ENCODE data around the gene TRAF4.
"Not testable (repeated sequence)": the region's sequence is repeated elsewhere in the genome, so short reads cannot be mapped to it uniquely, and the experiment has no call there.

Gene TRAF4

DNA sequence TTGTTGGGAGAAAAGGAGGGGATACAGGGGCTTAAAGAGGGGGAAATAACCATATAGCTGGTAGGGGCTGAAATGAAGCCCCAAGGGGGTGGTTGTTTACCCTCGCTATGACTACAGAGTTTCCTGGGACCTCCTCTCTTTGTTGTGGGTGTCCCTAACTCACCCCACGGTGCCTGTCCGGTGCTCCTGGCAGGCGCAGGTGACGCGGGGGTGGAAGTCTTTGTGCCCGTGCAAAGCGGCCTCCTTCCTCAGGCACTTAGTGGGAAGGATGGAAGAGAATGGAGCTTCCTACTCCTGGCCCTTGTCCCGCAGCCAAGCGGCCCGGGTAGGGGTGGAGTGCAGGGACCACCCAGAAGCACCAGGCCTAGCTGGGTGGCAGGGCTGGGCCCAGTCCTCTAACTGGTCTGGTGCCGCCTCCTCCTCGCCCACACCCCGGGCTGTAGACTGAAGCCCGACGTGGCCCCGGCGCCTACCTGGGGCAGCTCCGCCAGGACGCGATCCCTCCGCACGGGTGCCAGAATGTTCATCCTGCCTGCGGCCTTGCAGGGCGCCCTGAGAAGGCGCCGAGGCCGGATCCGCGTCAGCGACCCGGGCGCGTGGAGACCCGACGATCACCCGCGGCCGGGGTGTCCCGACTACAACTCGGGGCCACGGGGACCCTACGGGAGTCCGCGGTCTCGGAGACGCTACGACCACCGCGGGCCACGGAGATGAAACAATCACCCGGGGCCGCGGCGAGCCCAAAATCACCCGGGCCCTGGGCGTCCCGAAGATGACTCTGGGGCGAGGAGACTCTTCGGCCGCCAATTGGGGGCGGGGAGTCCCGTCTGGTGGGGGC lies 26.9 kb upstream of the TRAF4 start:
- no peak for DNase-seq (ENCODE audit: low spot score)
- TF ChIP-seq, protein P1, sequence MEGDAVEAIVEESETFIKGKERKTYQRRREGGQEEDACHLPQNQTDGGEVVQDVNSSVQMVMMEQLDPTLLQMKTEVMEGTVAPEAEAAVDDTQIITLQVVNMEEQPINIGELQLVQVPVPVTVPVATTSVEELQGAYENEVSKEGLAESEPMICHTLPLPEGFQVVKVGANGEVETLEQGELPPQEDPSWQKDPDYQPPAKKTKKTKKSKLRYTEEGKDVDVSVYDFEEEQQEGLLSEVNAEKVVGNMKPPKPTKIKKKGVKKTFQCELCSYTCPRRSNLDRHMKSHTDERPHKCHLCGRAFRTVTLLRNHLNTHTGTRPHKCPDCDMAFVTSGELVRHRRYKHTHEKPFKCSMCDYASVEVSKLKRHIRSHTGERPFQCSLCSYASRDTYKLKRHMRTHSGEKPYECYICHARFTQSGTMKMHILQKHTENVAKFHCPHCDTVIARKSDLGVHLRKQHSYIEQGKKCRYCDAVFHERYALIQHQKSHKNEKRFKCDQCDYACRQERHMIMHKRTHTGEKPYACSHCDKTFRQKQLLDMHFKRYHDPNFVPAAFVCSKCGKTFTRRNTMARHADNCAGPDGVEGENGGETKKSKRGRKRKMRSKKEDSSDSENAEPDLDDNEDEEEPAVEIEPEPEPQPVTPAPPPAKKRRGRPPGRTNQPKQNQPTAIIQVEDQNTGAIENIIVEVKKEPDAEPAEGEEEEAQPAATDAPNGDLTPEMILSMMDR (IDR thresholded peaks at IDR 0.05; ENCODE audit: extremely low read depth, missing control alignments), result no peak

DNA sequence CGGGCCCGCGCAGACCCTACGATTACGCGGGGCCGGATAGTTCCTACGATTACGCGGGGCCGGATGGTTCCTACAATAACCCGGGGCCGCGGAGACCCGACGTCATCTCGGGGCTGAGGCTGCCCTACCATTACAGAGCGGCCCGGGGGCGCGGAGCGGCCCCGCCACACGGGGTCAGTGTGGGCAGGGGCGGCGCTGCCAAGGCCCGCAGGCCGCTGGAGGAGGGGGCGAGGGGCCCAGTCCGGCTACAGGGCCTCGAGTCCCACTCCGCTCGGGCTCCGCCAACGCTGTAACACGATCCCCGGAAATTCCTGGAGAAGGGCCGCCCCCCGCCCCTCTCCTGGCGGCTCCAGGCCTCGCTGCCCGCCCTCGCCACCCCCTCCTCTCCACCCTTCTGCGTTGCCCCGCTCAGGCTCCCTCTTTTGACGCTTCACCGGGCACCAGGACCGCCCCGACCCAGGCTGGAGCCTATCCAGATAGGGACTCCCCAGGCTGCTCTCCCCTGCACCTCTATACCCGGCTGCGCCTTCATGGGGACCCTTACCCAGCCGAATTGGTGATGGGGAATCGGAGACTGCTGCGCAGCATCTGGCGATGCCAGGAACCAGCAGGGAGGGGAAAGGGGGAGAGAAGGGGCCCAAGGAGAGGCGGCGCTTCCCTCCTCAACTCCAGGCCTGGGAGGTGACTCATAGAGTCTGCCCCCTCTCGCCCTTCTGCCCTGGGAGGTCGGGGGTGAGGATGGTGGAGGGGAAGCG lies 26.1 kb upstream of the TRAF4 start, which contains the start of gene RAB34:
RAB34 (minus strand) TSS at position 291 of the 755 bp plus-strand sequence. CDS start 602 bp downstream, outside the sequence.
- TF ChIP-seq, protein P1 (IDR thresholded peaks at IDR 0.05; ENCODE audit: extremely low read depth, missing control alignments), result no peak
- peak; percentile 57 for DNase-seq (ENCODE audit: low spot score)

DNA sequence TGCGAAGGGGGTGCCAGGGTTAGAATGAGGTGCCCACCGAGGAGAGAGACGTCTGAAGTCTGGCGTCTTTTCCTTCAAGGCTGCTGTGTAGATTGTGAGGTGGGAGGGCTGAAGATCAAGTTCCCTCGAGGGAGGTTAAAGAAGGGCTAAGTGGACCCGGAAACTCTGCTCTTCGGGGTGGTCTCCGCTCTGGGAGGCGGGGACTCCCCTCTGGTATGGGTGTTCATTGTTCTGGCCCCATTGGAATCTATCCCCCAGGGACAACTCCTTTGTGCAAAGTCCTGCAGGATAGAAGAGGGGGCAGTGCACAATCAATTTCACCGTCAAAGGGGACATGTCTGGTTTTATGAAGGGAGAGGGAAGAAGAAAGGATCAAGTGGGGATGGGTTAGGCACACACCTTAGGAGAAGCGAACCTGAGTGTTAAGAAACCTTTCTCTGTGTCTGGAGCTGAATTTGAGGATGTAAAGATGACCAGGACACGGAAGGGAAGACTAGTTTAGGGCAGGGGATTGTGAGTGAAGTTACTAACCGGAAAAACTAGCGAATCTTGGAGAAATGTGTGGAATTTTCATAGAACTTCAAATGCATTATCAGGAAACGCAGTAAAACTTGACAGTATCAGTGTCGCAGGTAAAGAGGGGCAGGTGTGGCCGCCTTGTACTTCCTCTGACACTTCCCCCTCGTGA lies 25.3 kb upstream of the TRAF4 start:
- DNase-seq (ENCODE audit: low spot score), result no peak
- TF ChIP-seq, protein P1 (IDR thresholded peaks at IDR 0.05; ENCODE audit: extremely low read depth, missing control alignments), result no peak

DNA sequence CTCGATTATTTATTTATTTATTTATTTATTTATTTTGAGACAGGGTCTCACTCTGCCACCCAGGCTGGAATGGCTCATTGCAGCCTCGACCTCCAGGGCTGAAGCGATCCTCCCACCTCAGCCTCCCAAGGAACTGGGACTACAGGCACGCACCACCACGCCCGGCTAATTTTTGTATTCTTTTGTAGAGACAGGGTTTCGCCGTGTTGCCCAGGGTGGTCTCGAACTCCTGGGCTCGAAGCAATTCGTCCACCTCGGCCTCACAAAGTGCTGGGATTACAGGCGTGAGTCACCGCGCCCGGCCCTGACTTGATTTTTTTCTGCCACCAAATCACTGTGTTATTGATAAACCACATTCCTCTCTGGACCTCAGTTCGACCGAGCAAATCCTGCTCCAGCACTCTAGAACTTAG lies 24.8 kb upstream of the TRAF4 start:
- TF ChIP-seq, protein P1 (IDR thresholded peaks at IDR 0.05; ENCODE audit: extremely low read depth, missing control alignments), result no peak
- no peak for DNase-seq (ENCODE audit: low spot score)

DNA sequence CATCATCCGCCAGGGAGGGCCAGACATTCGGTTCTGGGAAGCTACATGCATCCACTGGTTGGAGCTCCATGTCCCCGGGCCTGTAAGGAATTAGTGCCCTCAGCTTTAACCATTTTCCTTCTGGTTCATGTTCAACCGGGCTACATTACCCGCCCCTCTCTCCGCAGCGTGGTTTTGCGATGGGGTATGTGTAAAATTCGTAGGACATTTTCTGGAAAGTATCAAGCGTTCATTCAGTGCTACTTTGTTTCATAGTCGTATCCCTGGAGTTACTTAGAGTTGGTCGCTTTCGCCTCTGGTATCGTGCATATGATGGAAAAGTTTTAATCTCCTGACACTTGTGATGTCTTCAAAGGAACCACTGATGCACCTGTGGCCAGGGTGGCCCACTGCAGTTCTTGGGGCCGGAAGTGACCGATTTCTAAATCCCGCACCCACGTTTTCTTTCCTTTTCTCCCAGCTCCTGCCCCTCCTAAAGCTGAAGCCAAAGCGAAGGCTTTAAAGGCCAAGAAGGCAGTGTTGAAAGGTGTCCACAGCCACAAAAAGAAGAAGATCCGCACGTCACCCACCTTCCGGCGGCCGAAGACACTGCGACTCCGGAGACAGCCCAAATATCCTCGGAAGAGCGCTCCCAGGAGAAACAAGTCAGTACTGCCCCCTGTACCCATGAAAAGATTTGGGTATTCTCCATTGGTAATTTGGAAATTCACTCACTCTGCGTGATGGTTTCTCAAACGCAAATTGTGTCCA lies 23.4 kb upstream of the TRAF4 start:
- TF ChIP-seq, protein P1 (IDR thresholded peaks at IDR 0.05; ENCODE audit: extremely low read depth, missing control alignments), result no peak
- no peak for DNase-seq (ENCODE audit: low spot score)

DNA sequence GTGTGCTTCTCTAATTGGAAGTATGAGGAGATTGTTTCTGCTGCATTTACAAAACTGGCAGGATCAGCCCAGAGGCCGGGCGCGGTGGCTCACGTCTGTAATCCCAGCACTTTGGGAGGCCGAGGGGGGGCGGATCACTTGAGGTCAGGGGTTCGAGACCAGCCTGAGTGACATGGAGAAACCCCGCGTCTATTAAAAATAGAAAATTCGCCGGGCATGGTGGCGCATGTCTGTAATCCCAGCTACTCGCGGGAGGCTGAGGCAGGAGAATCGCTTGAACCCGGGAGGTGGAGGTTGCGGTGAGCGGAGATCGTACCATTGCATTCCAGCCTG lies 22.8 kb upstream of the TRAF4 start:
- not testable (repeated sequence) for DNase-seq (ENCODE audit: low spot score)

DNA sequence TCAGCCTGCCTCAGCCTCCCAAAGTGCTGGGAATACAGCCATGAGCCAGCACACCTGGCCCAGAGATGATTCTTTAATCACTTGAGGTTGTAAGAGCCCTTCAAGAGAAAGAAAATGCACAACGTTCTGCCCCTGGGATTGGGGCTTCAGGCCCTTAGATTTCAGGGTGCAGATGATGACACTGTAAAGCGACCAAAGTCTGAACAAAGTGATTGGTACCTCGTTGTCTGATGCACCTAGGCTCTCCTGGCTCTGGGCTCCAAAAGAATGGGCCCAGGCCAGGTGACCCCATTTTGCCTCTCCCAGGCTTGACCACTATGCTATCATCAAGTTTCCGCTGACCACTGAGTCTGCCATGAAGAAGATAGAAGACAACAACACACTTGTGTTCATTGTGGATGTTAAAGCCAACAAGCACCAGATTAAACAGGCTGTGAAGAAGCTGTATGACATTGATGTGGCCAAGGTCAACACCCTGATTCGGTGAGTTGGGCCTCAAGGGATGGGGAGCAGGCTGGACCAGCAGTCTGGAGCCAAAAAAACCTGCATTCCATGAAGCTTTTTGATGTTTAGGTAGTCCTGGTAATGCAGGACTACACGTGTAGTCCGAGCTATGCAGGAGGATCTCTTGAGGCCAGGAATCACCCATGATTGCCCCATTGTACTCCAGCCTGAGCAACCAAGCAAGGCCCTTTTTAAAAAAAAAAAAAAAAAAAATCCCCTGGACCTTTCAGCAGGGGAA lies 21.2 kb upstream of the TRAF4 start:
- no peak for DNase-seq (ENCODE audit: low spot score)
- TF ChIP-seq, protein P1 (IDR thresholded peaks at IDR 0.05; ENCODE audit: extremely low read depth, missing control alignments), result no peak
